ENCODE measurements around the gene PALB2. TPM values are rescaled to one million over a fixed set of nuclear protein-coding genes. Genes with fewer than 3 reads are reported as not detected.

PALB2 gene
- total and polyA plus RNA-seq, 9 of the 15 experiments (the other 6 are each of a cell fraction or from before 2014, with no cell fraction given), result 7.0 to 25.8 (median 15.2) TPM

DNA sequence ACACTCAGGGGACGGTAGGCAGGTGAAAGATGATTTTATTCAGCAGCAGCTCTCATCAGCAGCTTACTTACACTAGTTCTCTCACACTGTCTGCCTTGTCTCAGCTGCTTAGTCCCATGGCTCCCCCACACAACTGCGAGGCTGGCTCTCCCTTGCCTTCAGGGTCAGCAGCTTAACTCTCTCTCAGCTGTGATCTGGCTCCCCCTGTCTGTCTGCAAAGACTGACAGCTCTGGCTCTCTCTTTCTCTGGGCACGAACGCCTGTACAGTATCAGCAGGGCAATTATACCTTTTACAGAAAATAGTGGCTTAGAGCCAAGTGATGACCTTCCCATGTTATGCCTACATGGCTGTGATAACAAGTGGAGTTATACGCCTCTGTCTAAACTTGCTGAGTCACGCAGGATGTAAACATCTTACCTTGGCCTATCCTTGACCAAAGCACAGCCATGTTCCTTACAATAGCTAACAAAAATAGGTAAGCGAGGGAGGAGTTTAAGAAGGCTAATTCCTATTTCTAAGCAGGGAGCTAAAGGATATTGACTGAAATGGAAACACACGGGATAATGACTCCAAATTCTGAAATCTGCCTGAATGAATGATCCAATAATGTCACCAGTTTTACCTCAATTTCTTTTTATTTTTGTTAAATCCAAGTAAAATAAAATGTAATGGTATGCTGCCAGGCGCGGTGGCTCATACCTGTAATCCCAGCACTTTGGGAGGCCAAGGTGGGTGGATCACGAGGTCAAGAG is 43.9 kb downstream of the PALB2 start (continued):
- TF ChIP-seq, protein P1, sequence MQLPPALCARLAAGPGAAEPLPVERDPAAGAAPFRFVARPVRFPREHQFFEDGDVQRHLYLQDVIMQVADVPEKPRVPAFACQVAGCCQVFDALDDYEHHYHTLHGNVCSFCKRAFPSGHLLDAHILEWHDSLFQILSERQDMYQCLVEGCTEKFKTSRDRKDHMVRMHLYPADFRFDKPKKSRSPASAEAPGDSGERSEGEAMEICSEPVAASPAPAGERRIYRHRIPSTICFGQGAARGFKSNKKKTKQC (CRISPR knock-in tag; IDR thresholded peaks at IDR 0.05), result no peak
- TF ChIP-seq YY1 (IDR thresholded peaks at IDR 0.05; ENCODE audit: borderline replicate concordance in 1 of 3, control insufficient read depth in 1 of 3, extremely low read depth in 1 of 3, insufficient read depth in 3 of 3, insufficient read length in 1 of 3, insufficient replicate concordance in 2 of 3, low read depth in 1 of 3, low read length in 2 of 3), result peak in 2 of 3 experiments; percentile 18 to 76
- peak; percentile 100 for TF ChIP-seq SMAD3 (CRISPR knock-in tag; conservative IDR thresholded peaks at IDR 0.05)
- TF ChIP-seq ZFP1 (CRISPR knock-in tag; IDR thresholded peaks at IDR 0.05), result peak; percentile 93
- peak; percentile 98 for TF ChIP-seq ZNF316 (IDR thresholded peaks at IDR 0.05)
- TF ChIP-seq SMAD1 (IDR thresholded peaks at IDR 0.05; ENCODE audit: low read depth, low read length, partially characterized antibody), result peak; percentile 43
- TF ChIP-seq ERF (CRISPR knock-in tag; IDR thresholded peaks at IDR 0.05), result peak; percentile 99
- TF ChIP-seq ZNF143 (CRISPR knock-in tag; IDR thresholded peaks at IDR 0.05), result no peak
- TF ChIP-seq ZFP30 (CRISPR knock-in tag; IDR thresholded peaks at IDR 0.05; ENCODE audit: borderline replicate concordance), result peak; percentile 82; the same call in 1 of the 2 replicates
- peak; percentile 100 for TF ChIP-seq ZNF589 (CRISPR knock-in tag; IDR thresholded peaks at IDR 0.05; ENCODE audit: low read depth)
- TF ChIP-seq, protein P2, sequence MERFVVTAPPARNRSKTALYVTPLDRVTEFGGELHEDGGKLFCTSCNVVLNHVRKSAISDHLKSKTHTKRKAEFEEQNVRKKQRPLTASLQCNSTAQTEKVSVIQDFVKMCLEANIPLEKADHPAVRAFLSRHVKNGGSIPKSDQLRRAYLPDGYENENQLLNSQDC (CRISPR knock-in tag; IDR thresholded peaks at IDR 0.05), result peak; percentile 72; the same call in 1 of the 2 replicates
- TF ChIP-seq XRCC4 (IDR thresholded peaks at IDR 0.05; ENCODE audit: extremely low read depth, insufficient read depth, insufficient read length), result no peak
- peak; percentile 75; the same call in 1 of the 2 replicates for TF ChIP-seq ZNF77 (CRISPR knock-in tag; IDR thresholded peaks at IDR 0.05)
- TF ChIP-seq HNRNPH1 (optimal IDR thresholded peaks at IDR 0.05; ENCODE audit: low read depth, low read length), result no peak
- TF ChIP-seq, protein P3, sequence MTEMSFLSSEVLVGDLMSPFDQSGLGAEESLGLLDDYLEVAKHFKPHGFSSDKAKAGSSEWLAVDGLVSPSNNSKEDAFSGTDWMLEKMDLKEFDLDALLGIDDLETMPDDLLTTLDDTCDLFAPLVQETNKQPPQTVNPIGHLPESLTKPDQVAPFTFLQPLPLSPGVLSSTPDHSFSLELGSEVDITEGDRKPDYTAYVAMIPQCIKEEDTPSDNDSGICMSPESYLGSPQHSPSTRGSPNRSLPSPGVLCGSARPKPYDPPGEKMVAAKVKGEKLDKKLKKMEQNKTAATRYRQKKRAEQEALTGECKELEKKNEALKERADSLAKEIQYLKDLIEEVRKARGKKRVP (CRISPR knock-in tag; IDR thresholded peaks at IDR 0.05), result peak; percentile 96
- no peak for TF ChIP-seq ZZZ3 (IDR thresholded peaks at IDR 0.05)
- 0 out of 2 replicates have a peak, but pooled peaks have one; percentile 92 for TF ChIP-seq ZNF830 (CRISPR knock-in tag; IDR thresholded peaks at IDR 0.05)
- peak; percentile 100 for TF ChIP-seq ZNF766 (CRISPR knock-in tag; conservative IDR thresholded peaks at IDR 0.05)
- peak; percentile 100 for TF ChIP-seq CXXC5 (CRISPR knock-in tag; IDR thresholded peaks at IDR 0.05)
- TF ChIP-seq NEUROD1 (IDR thresholded peaks at IDR 0.05; ENCODE audit: borderline replicate concordance, low read depth, low read length, partially characterized antibody), result peak; percentile 34
- peak; percentile 88 for TF ChIP-seq ATF7 (IDR thresholded peaks at IDR 0.05)
- TF ChIP-seq HDAC2 (IDR thresholded peaks at IDR 0.05), result peak; percentile 96
- TF ChIP-seq ZNF41 (CRISPR knock-in tag; conservative IDR thresholded peaks at IDR 0.05), result peak; percentile 99
- TF ChIP-seq ZNF134 (CRISPR knock-in tag; conservative IDR thresholded peaks at IDR 0.05), result peak; percentile 93
- peak; percentile 87; the same call in 1 of the 2 replicates for TF ChIP-seq GABPB2 (CRISPR knock-in tag; conservative IDR thresholded peaks at IDR 0.05)
- no peak for TF ChIP-seq ASH1L (IDR thresholded peaks at IDR 0.05; ENCODE audit: borderline replicate concordance, low read depth, partially characterized antibody)
- TF ChIP-seq ZSCAN32 (CRISPR knock-in tag; IDR thresholded peaks at IDR 0.05), result peak; percentile 94
- TF ChIP-seq MAZ (CRISPR knock-in tag; conservative IDR thresholded peaks at IDR 0.05 in 1 of 2, IDR thresholded peaks at IDR 0.05 in 1 of 2), result peak; percentile 36 to 99; a peak in 3 of 4 replicates
- 0 out of 2 replicates have a peak, but pooled peaks have one; percentile 41 for TF ChIP-seq RB1 (IDR thresholded peaks at IDR 0.05; ENCODE audit: low read depth)

Data from K562 (cell line).